GM12878 (cell line): ENCODE data around the gene B3GALT4. TPM values are rescaled to one million over a fixed set of nuclear protein-coding genes. Genes with fewer than 3 reads are reported as not detected.

Experiments
- ATAC-seq: fragments of 200-7000 bp; cut with Tn5 transposase; 3 replicates; pipeline ENCODE4 v1.9.1; 2020; ENCODE audit warnings: mild to moderate bottlenecking, moderate library complexity
- BruUV-seq: library from RNA; stranded (reverse); fragments of 400-500 nt; replicated peaks from 2 replicates; lab custom pipeline; 2021; lab: Mats Ljungman, UMichigan
- CTCF ChIA-PET: fragments of 300-600 bp; sonication (Branson Sonifier 250); formaldehyde crosslinking; extraction: SDS; loops from one replicate; lab custom pipeline; 2021; ENCODE audit warnings: inconsistent platforms; lab: Yijun Ruan, JAX
- POLR2A ChIA-PET: fragments of 350-600 bp; formaldehyde crosslinking; extraction: SDS; loops from one replicate; lab custom pipeline; 2021; ENCODE audit warnings: inconsistent platforms; lab: Charles Lee
- RAD21 ChIA-PET: fragments of 300-600 bp; sonication (Branson Sonifier 250); formaldehyde crosslinking; loops from one replicate; lab custom pipeline; 2023; ENCODE audit warnings: antibody characterized with exemption; ENCODE audit not compliant: unreplicated experiment; lab: Charles Lee
- SMC1A ChIA-PET: fragments of 300-600 bp; sonication (Branson Sonifier 250); formaldehyde crosslinking; loops from one replicate; lab custom pipeline; 2023; ENCODE audit not compliant: unreplicated experiment, uncharacterized antibody; lab: Charles Lee
- DNase-seq: peaks from one replicate; pipeline ENCODE4 v3.0.0-alpha.2; 2011; ENCODE audit warnings: low read depth, low spot score
- FAIRE-seq: peaks from 3 replicates; lab custom pipeline; 2011; peaks lifted over from hg19 to GRCh38; lab: Jason Lieb, UNC
- H2AFZ ChIP-seq: 2 replicates; pipeline ENCODE4 v1.6.0; 2011; ENCODE audit warnings: low read depth, low read length, control low read depth; ENCODE audit not compliant: control insufficient read depth
- H3K27ac ChIP-seq: 2 replicates; pipeline ENCODE4 v1.5.1; 2011; ENCODE audit warnings: control low read depth; ENCODE audit not compliant: control insufficient read depth, insufficient read depth
- H3K27me3 ChIP-seq, 2 experiments: replicated peaks in 1 of 2; 2 replicates each; pipeline versions ENCODE4 v1.6.0 to v1.6.1; 2011; ENCODE audit warnings: low read length in 1 of 2; ENCODE audit not compliant: control insufficient read depth in 2 of 2, insufficient read depth in 2 of 2
- H3K36me3 ChIP-seq, 2 experiments: 2 replicates each; pipeline ENCODE4 v1.5.1; 2011; ENCODE audit warnings: low read length in 1 of 2; ENCODE audit not compliant: control insufficient read depth in 2 of 2, insufficient read depth in 2 of 2
- H3K4me1 ChIP-seq: 2 replicates; pipeline ENCODE4 v1.6.1; 2011; ENCODE audit warnings: mild to moderate bottlenecking, low read length, moderate library complexity, mixed read lengths; ENCODE audit not compliant: control insufficient read depth, insufficient read depth
- H3K4me2 ChIP-seq: 2 replicates; pipeline ENCODE4 v1.6.0; 2011; ENCODE audit warnings: control low read depth; ENCODE audit not compliant: control insufficient read depth, insufficient read depth
- H3K4me3 ChIP-seq: fragments of 200-600 bp; sonication (generic); 2 replicates; pipeline ENCODE4 v1.5.1; 2016
- H3K79me2 ChIP-seq: 2 replicates; pipeline ENCODE4 v1.6.0; 2011; ENCODE audit warnings: low read length; ENCODE audit not compliant: control insufficient read depth, insufficient read depth
- H3K9ac ChIP-seq: 2 replicates; pipeline ENCODE4 v1.8.0; 2011; ENCODE audit warnings: low read length, control low read depth, mixed read lengths; ENCODE audit not compliant: control insufficient read depth, insufficient read depth
- H3K9me3 ChIP-seq: replicated peaks from 3 replicates; pipeline ENCODE4 v1.5.1; 2011; ENCODE audit warnings: mild to moderate bottlenecking, low read length; ENCODE audit not compliant: control insufficient read depth, insufficient read depth
- H4K20me1 ChIP-seq: 2 replicates; pipeline ENCODE4 v1.6.0; 2011; ENCODE audit not compliant: control insufficient read depth, insufficient read depth
- BHLHE40 ChIP-seq, 2 experiments: fragments of 450-650 bp in 1 of 2; IDR thresholded peaks; 2 replicates each; pipeline ENCODE4 v1.6.1; 2011 to 2017; ENCODE audit warnings: low read depth in 2 of 2, borderline replicate concordance in 1 of 2, improper control_type of control experiment in 1 of 2, low read length in 1 of 2, mild to moderate bottlenecking in 1 of 2
- LARP7 ChIP-seq: fragments of 450-650 bp; IDR thresholded peaks from 2 replicates; pipeline ENCODE4 v1.6.1; 2017; ENCODE audit warnings: mild to moderate bottlenecking
- PAX8 ChIP-seq: fragments of 450-650 bp; IDR thresholded peaks from 2 replicates; pipeline ENCODE4 v1.6.1; 2017; ENCODE audit warnings: mild to moderate bottlenecking, moderate library complexity
- SRF ChIP-seq, 2 experiments: IDR thresholded peaks; 2 replicates each; pipeline ENCODE4 v1.6.1; 2011; ENCODE audit warnings: low read depth in 2 of 2, low read length in 2 of 2, mild to moderate bottlenecking in 1 of 2, moderate library complexity in 1 of 2
- TBL1XR1 ChIP-seq: IDR thresholded peaks from 2 replicates; pipeline ENCODE4 v1.6.1; 2012; ENCODE audit warnings: low read depth, low read length, improper control_type of control experiment
- WGBS: methylation state at CpG from one replicate; pipeline ENCODE4 v1.1.6; 2016; ENCODE audit warnings: low lambda C conversion rate; ENCODE audit not compliant: insufficient replicate concordance, insufficient coverage; ENCODE audit errors: missing lambda C conversion rate; 5-methylcytosine and 5-hydroxymethylcytosine counted together
- in situ Hi-C: fragments of 300-500 bp; cut with MboI; formaldehyde crosslinking; loops from 9 replicates; pipeline ENCODE4 v1.14.3; 2018; ENCODE audit warnings: mixed read lengths
- intact Hi-C: fragments of 100-400 bp; cut with micrococcal nuclease; formaldehyde crosslinking; loops from one replicate; pipeline ENCODE4 v1.14.2; 2022; ENCODE audit not compliant: unreplicated experiment
- polyA plus RNA-seq, 11 experiments: library from polyadenylated mRNA; depleted of rRNA in 4 of 11; unstranded in 6 of 11; stranded (reverse) in 5 of 11; fragments of >200 nt; fragmentation: Nextera tagmentation in 4 of 11; fragmentation: Illumina TruSeq in 1 of 11; extraction: Ambion mirVana in 4 of 11; extraction: Trizol in 1 of 11; gene quantifications; 1 replicate in 1 of 11; 2 replicates in 10 of 11; pipeline versions ENCODE4 v1.2.1 to v1.2.3, GENCODE V29; 2011 to 2016; ENCODE audit warnings: inconsistent platforms in 2 of 11, missing spikeins in 2 of 11, low read depth in 1 of 11
- total RNA-seq, 4 experiments: library from RNA; depleted of rRNA in 3 of 4; stranded (reverse); fragments of >200 nt in 3 of 4; fragmentation: Illumina TruSeq in 1 of 4; extraction: Trizol in 1 of 4; gene quantifications; 2 replicates each; pipeline versions ENCODE4 v1.2.1 to v1.2.3, GENCODE V29; 2013 to 2021
- TF ChIP-seq, protein P1 (sequence below): fragments of 450-650 bp; formaldehyde crosslinking; IDR thresholded peaks from 2 replicates; pipeline ENCODE4 v1.5.0; 2022; ENCODE audit warnings: mild to moderate bottlenecking, missing genetic modification characterization

The B3GALT4 gene
- total and polyA plus RNA-seq, 10 of the 15 experiments (the other 5 are each of a cell fraction or from before 2014, with no cell fraction given): 0.27 to 8.2 (median 2.6) TPM

DNA sequence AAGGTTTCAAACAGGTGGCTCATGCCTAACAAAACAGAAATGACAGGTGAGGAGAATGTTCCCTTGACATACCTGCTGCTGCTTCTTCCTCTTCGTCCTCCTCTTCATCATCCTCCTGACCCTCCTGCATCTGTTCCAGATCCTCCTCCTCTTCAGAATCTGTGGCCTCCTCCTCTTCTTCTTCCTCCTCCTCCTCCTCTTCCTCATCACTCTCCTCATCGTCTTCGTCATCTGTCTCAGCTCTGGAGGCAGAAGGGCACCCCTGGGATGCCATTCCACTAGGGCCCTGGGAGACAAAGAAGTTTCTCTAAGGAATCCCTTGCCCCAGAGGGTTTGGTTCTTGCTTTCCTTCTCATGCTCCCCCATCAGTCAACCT, 43.0 kb downstream of the B3GALT4 start:
- Histone ChIP-seq H3K4me3 (no peak overlapping the region), H3K79me2 (peaks cover 36% of the 10 kb centered on the region), H3K9me3 (no peaks in the 10 kb centered on the region), H4K20me1 (0 out of 2 replicates have a peak, but pooled peaks cover 3% of the 10 kb centered on the region), H3K27me3 (no peaks in the 10 kb centered on the region), H3K4me1 (peaks cover 32% of the 10 kb centered on the region), H3K27ac (no peak overlapping the region), H3K36me3 (peaks cover 12 to 16% of the 10 kb centered on the region in 2 experiments; a peak in 3 of 4 replicates), H3K4me2 (peak overlapping the region; percentile 51), H2AFZ (no peak overlapping the region), H3K9ac (no peak overlapping the region)
- POLR2A ChIA-PET: no interaction called here
- RAD21 ChIA-PET: no interaction called here
- DNase-seq (no peak), ATAC-seq (no peak), FAIRE-seq (no peak)
- TF ChIP-seq PAX8: no peak
- TF ChIP-seq, protein P1, sequence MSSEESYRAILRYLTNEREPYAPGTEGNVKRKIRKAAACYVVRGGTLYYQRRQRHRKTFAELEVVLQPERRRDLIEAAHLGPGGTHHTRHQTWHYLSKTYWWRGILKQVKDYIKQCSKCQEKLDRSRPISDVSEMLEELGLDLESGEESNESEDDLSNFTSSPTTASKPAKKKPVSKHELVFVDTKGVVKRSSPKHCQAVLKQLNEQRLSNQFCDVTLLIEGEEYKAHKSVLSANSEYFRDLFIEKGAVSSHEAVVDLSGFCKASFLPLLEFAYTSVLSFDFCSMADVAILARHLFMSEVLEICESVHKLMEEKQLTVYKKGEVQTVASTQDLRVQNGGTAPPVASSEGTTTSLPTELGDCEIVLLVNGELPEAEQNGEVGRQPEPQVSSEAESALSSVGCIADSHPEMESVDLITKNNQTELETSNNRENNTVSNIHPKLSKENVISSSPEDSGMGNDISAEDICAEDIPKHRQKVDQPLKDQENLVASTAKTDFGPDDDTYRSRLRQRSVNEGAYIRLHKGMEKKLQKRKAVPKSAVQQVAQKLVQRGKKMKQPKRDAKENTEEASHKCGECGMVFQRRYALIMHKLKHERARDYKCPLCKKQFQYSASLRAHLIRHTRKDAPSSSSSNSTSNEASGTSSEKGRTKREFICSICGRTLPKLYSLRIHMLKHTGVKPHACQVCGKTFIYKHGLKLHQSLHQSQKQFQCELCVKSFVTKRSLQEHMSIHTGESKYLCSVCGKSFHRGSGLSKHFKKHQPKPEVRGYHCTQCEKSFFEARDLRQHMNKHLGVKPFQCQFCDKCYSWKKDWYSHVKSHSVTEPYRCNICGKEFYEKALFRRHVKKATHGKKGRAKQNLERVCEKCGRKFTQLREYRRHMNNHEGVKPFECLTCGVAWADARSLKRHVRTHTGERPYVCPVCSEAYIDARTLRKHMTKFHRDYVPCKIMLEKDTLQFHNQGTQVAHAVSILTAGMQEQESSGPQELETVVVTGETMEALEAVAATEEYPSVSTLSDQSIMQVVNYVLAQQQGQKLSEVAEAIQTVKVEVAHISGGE (CRISPR knock-in tag): no peak
- no peak for TF ChIP-seq SRF (IDR thresholded peaks at IDR 0.05; ENCODE audit: low read depth in 2 of 2, low read length in 2 of 2)
- TF ChIP-seq LARP7: no peak
- TF ChIP-seq BHLHE40 (IDR thresholded peaks at IDR 0.05; ENCODE audit: borderline replicate concordance in 1 of 2, low read depth in 2 of 2, low read length in 1 of 2): no peak
- TF ChIP-seq TBL1XR1: no peak
- SMC1A ChIA-PET: no interaction called here
- in situ Hi-C loops (no loop called here), intact Hi-C loops (loop anchor here (5.0 kb wide), 1 partner anchor 97 kb away; the partner anchor contains the start of gene CUTA)
- BruUV-seq: no TSS peak
- CTCF ChIA-PET: interaction anchor here (2.7 kb wide), 1 partner anchor 25 kb away, joined by 19 read pairs; no protein-coding TSS in a partner anchor
- WGBS: 74% methylated on average over 3 of the region's 3 CpGs
